A549 treated with CpdA at 1 μM for 4 hours (cell line): ENCODE results near the gene TOMM40. TPM values are rescaled to one million over a fixed set of nuclear protein-coding genes. Genes with fewer than 3 reads are reported as not detected.

ENCODE experiments used
- total RNA-seq: library from RNA; stranded (reverse); fragments of 200-300 nt; extraction: Qiagen RNA extraction; gene quantifications from 5 replicates; pipeline ENCODE4 v1.2.3, GENCODE V29; 2022; ENCODE audit warnings: low read depth

Gene TOMM40
- 183 to 271 TPM (median 260 TPM) in 5 replicates for total RNA-seq

DNA sequence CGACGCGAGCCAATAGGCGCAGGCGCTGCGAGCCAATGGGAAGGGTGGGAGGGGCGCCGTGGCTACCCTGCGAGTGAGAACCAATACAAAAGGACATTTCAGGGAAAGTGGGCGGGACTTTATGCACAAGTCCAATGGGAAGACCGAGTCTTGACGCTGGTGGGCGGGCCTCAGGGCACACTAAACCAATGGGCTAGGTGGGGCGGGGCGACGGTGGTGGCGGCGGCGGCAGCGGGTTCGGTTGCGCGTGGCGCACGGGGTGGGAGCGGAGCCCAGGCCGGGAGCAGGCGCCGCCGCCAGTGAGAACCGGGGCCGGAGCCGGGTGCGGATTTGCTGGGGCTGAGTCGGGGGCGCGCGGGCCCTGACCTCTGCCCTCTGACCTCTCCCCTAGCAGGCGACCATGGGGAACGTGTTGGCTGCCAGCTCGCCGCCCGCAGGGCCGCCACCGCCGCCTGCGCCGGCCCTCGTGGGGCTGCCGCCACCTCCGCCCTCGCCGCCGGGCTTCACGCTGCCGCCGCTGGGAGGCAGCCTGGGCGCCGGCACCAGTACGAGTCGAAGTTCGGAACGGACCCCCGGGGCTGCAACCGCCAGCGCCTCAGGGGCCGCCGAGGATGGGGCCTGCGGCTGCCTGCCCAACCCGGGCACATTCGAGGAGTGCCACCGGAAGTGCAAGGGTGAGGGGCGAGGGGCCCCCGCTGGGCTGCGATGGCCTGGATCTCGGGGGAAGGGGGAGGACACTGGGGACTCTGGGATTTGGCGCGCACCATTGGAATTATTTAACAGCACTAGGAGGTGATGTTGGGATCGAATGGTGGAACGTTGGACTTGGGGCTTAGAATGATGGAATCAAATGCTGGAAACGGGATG is at the start of gene TOMM40:
TSS of gene TOMM40 (plus strand) at position 239 of the 867 bp plus-strand sequence. CDS start at position 401, 162 bp downstream.

DNA sequence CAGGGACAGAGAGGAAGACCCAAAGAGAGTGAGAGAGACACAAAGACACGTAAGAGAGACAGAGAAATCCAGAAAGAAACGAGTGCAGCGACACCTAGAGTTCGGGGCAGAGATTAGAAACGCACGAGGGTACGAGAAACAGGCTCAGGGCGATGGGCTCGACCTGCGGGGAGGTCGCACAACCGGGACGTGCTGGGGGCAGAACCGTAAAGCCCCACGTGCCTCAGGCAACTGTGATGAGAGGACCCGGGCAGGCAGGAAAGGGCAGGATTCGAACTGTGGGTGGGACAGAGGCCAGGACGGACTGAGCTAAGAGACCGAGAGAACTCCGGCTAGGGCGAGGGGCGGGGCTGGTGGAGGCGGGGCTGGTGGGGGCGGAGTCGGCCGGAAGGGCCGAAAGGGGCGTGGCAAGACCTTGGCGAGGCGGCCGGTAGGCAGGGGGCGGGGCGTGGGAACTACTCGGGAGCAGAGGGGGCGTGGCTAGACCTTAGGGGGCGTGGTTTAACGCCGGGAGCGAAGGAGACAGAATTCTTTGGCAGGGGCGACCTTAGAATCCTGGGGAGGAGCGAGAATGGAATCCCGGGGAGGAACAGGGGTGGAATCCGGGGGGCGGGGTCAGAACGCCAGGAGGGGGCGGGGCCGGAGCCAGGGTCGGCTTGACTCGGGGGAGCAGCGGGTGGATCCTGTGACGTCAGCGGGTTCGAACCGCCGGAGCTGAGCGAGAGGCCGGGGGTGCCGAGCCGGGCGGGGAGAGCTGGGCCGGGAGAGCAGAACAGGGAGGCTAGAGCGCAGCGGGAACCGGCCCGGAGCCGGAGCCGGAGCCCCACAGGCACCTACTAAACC is 45.2 kb upstream of the TOMM40 start, which contains the start of gene NECTIN2:
TSS of gene NECTIN2 (plus strand) at position 686 of the 843 bp plus-strand sequence. CDS start 229 bp downstream, outside the sequence.

DNA sequence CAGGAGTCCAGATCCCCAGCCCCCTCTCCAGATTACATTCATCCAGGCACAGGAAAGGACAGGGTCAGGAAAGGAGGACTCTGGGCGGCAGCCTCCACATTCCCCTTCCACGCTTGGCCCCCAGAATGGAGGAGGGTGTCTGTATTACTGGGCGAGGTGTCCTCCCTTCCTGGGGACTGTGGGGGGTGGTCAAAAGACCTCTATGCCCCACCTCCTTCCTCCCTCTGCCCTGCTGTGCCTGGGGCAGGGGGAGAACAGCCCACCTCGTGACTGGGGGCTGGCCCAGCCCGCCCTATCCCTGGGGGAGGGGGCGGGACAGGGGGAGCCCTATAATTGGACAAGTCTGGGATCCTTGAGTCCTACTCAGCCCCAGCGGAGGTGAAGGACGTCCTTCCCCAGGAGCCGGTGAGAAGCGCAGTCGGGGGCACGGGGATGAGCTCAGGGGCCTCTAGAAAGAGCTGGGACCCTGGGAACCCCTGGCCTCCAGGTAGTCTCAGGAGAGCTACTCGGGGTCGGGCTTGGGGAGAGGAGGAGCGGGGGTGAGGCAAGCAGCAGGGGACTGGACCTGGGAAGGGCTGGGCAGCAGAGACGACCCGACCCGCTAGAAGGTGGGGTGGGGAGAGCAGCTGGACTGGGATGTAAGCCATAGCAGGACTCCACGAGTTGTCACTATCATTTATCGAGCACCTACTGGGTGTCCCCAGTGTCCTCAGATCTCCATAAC is 14.5 kb downstream of the TOMM40 start, which contains the start of gene APOE:
TSS of gene APOE (plus strand) at position 360 of the 724 bp plus-strand sequence. CDS start 829 bp downstream, outside the sequence.

DNA sequence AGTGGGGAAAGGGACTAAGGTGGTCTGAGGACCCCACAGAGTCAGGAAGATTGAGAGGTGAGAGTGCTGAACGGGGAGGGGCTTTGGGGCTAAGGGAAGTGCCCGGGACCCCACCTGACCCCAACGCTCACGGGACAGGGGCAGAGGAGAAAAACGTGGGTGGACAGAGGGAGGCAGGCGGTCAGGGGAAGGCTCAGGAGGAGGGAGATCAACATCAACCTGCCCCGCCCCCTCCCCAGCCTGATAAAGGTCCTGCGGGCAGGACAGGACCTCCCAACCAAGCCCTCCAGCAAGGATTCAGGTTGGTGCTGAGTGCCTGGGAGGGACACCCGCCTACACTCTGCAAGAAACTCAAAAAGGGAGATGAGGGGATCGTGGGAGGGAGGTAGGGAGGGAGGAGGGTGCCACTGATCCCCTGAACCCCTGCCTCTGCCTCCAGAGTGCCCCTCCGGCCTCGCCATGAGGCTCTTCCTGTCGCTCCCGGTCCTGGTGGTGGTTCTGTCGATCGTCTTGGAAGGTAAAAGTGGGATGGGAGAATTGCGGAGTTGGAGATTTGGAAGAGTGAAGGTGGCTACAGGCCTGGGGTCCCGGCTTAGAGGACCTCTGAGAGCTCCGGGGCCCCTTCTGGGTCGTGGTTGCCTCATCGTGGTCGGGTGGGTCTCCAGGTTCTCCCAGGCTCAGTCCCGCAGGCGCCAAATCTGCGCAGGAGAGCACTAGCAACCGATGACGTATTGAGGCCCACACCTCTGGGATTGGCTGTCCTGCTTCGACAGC is 23.6 kb downstream of the TOMM40 start, which contains the start of gene APOC1:
TSS of gene APOC1 (plus strand) at position 176 of the 774 bp plus-strand sequence. CDS start at position 460, 284 bp downstream.

DNA sequence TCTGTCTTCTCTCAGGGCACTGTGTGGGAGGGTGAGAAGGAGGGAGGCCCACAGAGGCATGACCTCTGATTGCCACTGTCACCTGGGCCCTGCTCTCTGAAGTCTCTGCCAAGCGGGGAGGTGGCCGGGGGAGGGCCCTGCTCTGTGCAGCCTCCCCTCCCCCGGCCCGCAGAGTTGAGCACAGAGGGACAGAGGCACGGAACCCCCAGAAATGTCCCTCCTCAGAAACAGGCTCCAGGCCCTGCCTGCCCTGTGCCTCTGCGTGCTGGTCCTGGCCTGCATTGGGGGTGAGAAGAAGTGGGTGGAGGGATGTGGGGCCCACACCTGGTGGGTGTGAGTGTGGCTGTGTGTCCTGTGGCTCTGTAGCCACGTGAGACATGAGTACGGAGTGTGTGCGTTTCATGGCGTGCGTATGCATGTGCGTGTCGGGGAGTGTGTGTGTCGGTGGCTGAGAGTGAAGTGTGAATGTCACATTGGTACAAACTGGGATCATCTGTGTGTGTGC is 51.1 kb downstream of the TOMM40 start, which contains the start of gene APOC4:
TSS of gene APOC4 (plus strand) at position 171 of the 505 bp plus-strand sequence. CDS start at position 212, 41 bp downstream.

Other genes with a start within 250 kb of the TOMM40 start
- gene PVR, start 247.3 kb upstream of the TOMM40 start, total RNA-seq = 103 to 119 TPM (median 115 TPM) in 5 replicates
- 8.2 to 12.9 TPM (median 9.6 TPM) in 5 replicates for gene CEACAM19, start 219.8 kb upstream of the TOMM40 start, total RNA-seq
- 0.08 to 0.23 TPM (median 0.11 TPM) in 3 of 5 replicates, not detected in the others for gene CEACAM16, start 192.1 kb upstream of the TOMM40 start, total RNA-seq
- gene BCL3, start 142.5 kb upstream of the TOMM40 start, total RNA-seq = 61.9 to 130 TPM (median 107 TPM) in 5 replicates
- not detected in 5 replicates for gene CBLC, start 113.4 kb upstream of the TOMM40 start, total RNA-seq
- gene BCAM, start 82.2 kb upstream of the TOMM40 start, total RNA-seq = 62.9 to 86.9 TPM (median 77.5 TPM) in 5 replicates
- gene NECTIN2, start 45.0 kb upstream of the TOMM40 start, total RNA-seq = 71.2 to 91.2 TPM (median 84.6 TPM) in 5 replicates
- gene APOE, start 14.5 kb downstream of the TOMM40 start, total RNA-seq = 11.0 to 19.4 TPM (median 15.3 TPM) in 5 replicates
- gene APOC1, start 23.4 kb downstream of the TOMM40 start, total RNA-seq = 110 to 130 TPM (median 116 TPM) in 5 replicates
- gene APOC4, start 51.0 kb downstream of the TOMM40 start, total RNA-seq = not detected in 5 replicates
- not detected in 5 replicates for gene APOC2, start 54.8 kb downstream of the TOMM40 start, total RNA-seq
- 127 to 184 TPM (median 178 TPM) in 5 replicates for gene CLPTM1, start 64.1 kb downstream of the TOMM40 start, total RNA-seq
- gene RELB, start 110.2 kb downstream of the TOMM40 start, total RNA-seq = 30.9 to 59.5 TPM (median 54.2 TPM) in 5 replicates
- 58.1 to 70.1 TPM (median 63.4 TPM) in 5 replicates for gene CLASRP, start 147.8 kb downstream of the TOMM40 start, total RNA-seq
- 5.1 to 9.5 TPM (median 8.6 TPM) in 5 replicates for gene ZNF296, start 185.2 kb downstream of the TOMM40 start, total RNA-seq
- gene GEMIN7, start 188.0 kb downstream of the TOMM40 start, total RNA-seq = 85.5 to 94.6 TPM (median 87.1 TPM) in 5 replicates
- 22.9 to 30.9 TPM (median 28.4 TPM) in 5 replicates for gene PPP1R37, start 201.9 kb downstream of the TOMM40 start, total RNA-seq